HCT116 (cell line): ENCODE measurements around the gene CKS1B. TPM values are rescaled to one million over a fixed set of nuclear protein-coding genes. Genes with fewer than 3 reads are reported as not detected.
A peak's percentile ranks its signal among the peaks of the same experiment; 100 is the strongest.

Experiments
- ATAC-seq: fragments of 200-7000 bp; cut with Tn5 transposase; 2 replicates; pipeline ENCODE4 v1.9.1; 2020; ENCODE audit warnings: mild to moderate bottlenecking, moderate library complexity
- BruUV-seq: library from RNA; stranded (reverse); fragments of 400-500 nt; replicated peaks from 2 replicates; lab custom pipeline; 2021; lab: Mats Ljungman, UMichigan
- CTCF ChIA-PET: fragments of 300-600 bp; sonication (Branson Sonifier 250); formaldehyde crosslinking; loops from one replicate; lab custom pipeline; 2021; ENCODE audit warnings: antibody characterized with exemption; lab: Charles Lee
- POLR2A ChIA-PET: fragments of 300-600, 350-600 bp; sonication (Branson Sonifier 250); formaldehyde crosslinking; loops from one replicate; lab custom pipeline; 2021; ENCODE audit warnings: antibody characterized with exemption; lab: Charles Lee
- RAD21 ChIA-PET, 2 experiments: fragments of 300-600 bp; sonication (Branson Sonifier 250); formaldehyde crosslinking; loops; one replicate each; lab custom pipeline; 2023; ENCODE audit warnings: low total read pairs in 2 of 2; ENCODE audit not compliant: uncharacterized antibody in 2 of 2, unreplicated experiment in 2 of 2, low non-redundant PET in 1 of 2; lab: Charles Lee
- DNase-seq: peaks from one replicate; pipeline ENCODE4 v3.0.0-alpha.2; 2010; ENCODE audit warnings: low read depth, low spot score
- H2AFZ ChIP-seq: fragments of 200-600 bp; shearing (Covaris generic), sonication (generic); 2 replicates; pipeline ENCODE4 v1.6.1; 2017; ENCODE audit warnings: low read depth, mixed run types, mixed read lengths, antibody characterized with exemption, low read length; ENCODE audit not compliant: poor library complexity, severe bottlenecking
- H3K27ac ChIP-seq: 2 replicates; pipeline ENCODE4 v1.5.1; 2012; ENCODE audit warnings: low read depth, low read length
- H3K27me3 ChIP-seq: fragments of 200-600 bp; sonication (generic); 2 replicates; pipeline ENCODE4 v1.6.1; 2016; ENCODE audit warnings: mixed run types, low read length, mixed read lengths; ENCODE audit not compliant: insufficient read depth
- H3K36me3 ChIP-seq, 2 experiments: fragments of 200-500 bp in 1 of 2; fragments of 200-600 bp in 1 of 2; sonication (Bioruptor generic) in 1 of 2; sonication (generic) in 1 of 2; 2 replicates each; pipeline versions ENCODE4 v1.5.1 to v1.6.1; 2014 to 2016; ENCODE audit warnings: low read length in 2 of 2, inconsistent platforms in 1 of 2, mixed read lengths in 1 of 2, mixed run types in 1 of 2; ENCODE audit not compliant: insufficient read depth in 2 of 2, control insufficient read depth in 1 of 2
- H3K4me1 ChIP-seq, 2 experiments: fragments of 200-600 bp in 1 of 2; sonication (generic) in 1 of 2; 2 replicates each; pipeline versions ENCODE4 v1.5.1 to v1.6.1; 2012 to 2017; ENCODE audit warnings: low read length in 2 of 2, inconsistent platforms in 1 of 2, mild to moderate bottlenecking in 1 of 2, mixed read lengths in 1 of 2, mixed run types in 1 of 2, moderate library complexity in 1 of 2; ENCODE audit not compliant: insufficient read depth in 2 of 2, control insufficient read depth in 1 of 2
- H3K4me2 ChIP-seq: fragments of 200-600 bp; sonication (generic); 2 replicates; pipeline ENCODE4 v1.6.1; 2017; ENCODE audit warnings: mixed run types, low read length, mixed read lengths
- H3K4me3 ChIP-seq, 2 experiments: fragments of 200-600 bp in 1 of 2; sonication (generic) in 1 of 2; replicated peaks in 1 of 2; 2 replicates each; pipeline ENCODE4 v1.5.1; 2011 to 2016; ENCODE audit warnings: low read length in 2 of 2, control low read depth in 1 of 2, low read depth in 1 of 2, mild to moderate bottlenecking in 1 of 2, mixed read lengths in 1 of 2, mixed run types in 1 of 2
- H3K79me2 ChIP-seq: fragments of 200-600 bp; sonication (generic); 2 replicates; pipeline ENCODE4 v1.6.1; 2017; ENCODE audit warnings: mild to moderate bottlenecking, mixed run types, low read length, moderate library complexity, mixed read lengths; ENCODE audit not compliant: insufficient read depth
- H3K9ac ChIP-seq: fragments of 200-600 bp; sonication (generic); 2 replicates; pipeline ENCODE4 v1.6.1; 2016; ENCODE audit warnings: low read length, mixed read lengths
- H3K9me2 ChIP-seq: fragments of 200-600 bp; sonication (generic), shearing (Covaris generic); 2 replicates; pipeline ENCODE4 v1.6.1; 2017; ENCODE audit warnings: mixed run types, mild to moderate bottlenecking, moderate library complexity; ENCODE audit not compliant: insufficient read depth
- H3K9me3 ChIP-seq, 2 experiments: fragments of 200-500 bp in 1 of 2; fragments of 200-600 bp in 1 of 2; sonication (Bioruptor generic) in 1 of 2; sonication (generic) in 1 of 2; 2 replicates each; pipeline ENCODE4 v1.6.1; 2014 to 2017; ENCODE audit warnings: low read length in 2 of 2, mixed read lengths in 2 of 2, inconsistent platforms in 1 of 2, low read depth in 1 of 2, mild to moderate bottlenecking in 1 of 2, mixed run types in 1 of 2, moderate library complexity in 1 of 2; ENCODE audit not compliant: control insufficient read depth in 1 of 2, insufficient read depth in 1 of 2
- H4K20me1 ChIP-seq: fragments of 200-600 bp; sonication (generic), shearing (Covaris generic); 2 replicates; pipeline ENCODE4 v1.6.1; 2017; ENCODE audit warnings: mixed run types, mild to moderate bottlenecking, moderate library complexity; ENCODE audit not compliant: insufficient read depth
- EZH2 ChIP-seq: fragments of 200-600 bp; sonication (generic); IDR thresholded peaks from 2 replicates; pipeline ENCODE4 v1.6.1; 2017; ENCODE audit warnings: antibody characterized with exemption, mixed run types
- EZH2phosphoT487 ChIP-seq: fragments of 200-600 bp; IDR thresholded peaks from 2 replicates; pipeline ENCODE4 v1.6.1; 2018; ENCODE audit warnings: antibody characterized with exemption, borderline replicate concordance
- POLR2A ChIP-seq: IDR thresholded peaks from 2 replicates; pipeline ENCODE4 v1.7.0; 2011; ENCODE audit warnings: borderline replicate concordance; ENCODE audit not compliant: insufficient read depth, insufficient read length; ENCODE audit errors: extremely low read depth
- RAD21 ChIP-seq: IDR thresholded peaks from 2 replicates; pipeline ENCODE4 v1.6.1; 2012; ENCODE audit warnings: low read depth, mild to moderate bottlenecking
- SIN3A ChIP-seq: IDR thresholded peaks from 2 replicates; pipeline ENCODE4 v1.6.1; 2012; ENCODE audit warnings: low read depth
- SP1 ChIP-seq: IDR thresholded peaks from 2 replicates; pipeline ENCODE4 v1.6.1; 2012; ENCODE audit warnings: low read depth
- ZNF274 ChIP-seq: fragments of 200-500 bp; sonication (Bioruptor generic); IDR thresholded peaks from 2 replicates; pipeline ENCODE4 v1.6.1; 2014; ENCODE audit warnings: mild to moderate bottlenecking, low read depth, low read length, inconsistent platforms
- intact Hi-C: fragments of 100-400 bp; cut with micrococcal nuclease; formaldehyde crosslinking; loops from 2 replicates; pipeline ENCODE4 v1.10.0; 2022
- total RNA-seq: library from RNA; stranded (reverse); gene quantifications from one replicate; pipeline ENCODE4 v1.2.1, GENCODE V29; 2021; ENCODE audit not compliant: unreplicated experiment
- TF ChIP-seq, protein P1 (sequence below), 3 experiments: fragments of 200-600 bp in 1 of 3; sonication (generic) in 1 of 3; IDR thresholded peaks in 2 of 3; conservative IDR thresholded peaks in 1 of 3; 2 replicates each; pipeline ENCODE4 v1.5.1; 2012 to 2017; ENCODE audit warnings: low read depth in 2 of 3, low read length in 2 of 3, antibody characterized with exemption in 1 of 3, borderline replicate concordance in 1 of 3, control low read depth in 1 of 3, mild to moderate bottlenecking in 1 of 3, mixed read lengths in 1 of 3, mixed run types in 1 of 3, moderate library complexity in 1 of 3; ENCODE audit not compliant: insufficient read depth in 1 of 3
- TF ChIP-seq, protein P2 (sequence below): IDR thresholded peaks from 2 replicates; pipeline ENCODE4 v1.6.1; 2011; ENCODE audit warnings: mild to moderate bottlenecking, low read length, moderate library complexity; ENCODE audit not compliant: insufficient replicate concordance; ENCODE audit errors: extremely low read depth

The CKS1B gene
- total RNA-seq, 1 experiment from 2014 or later, result 229 TPM

DNA sequence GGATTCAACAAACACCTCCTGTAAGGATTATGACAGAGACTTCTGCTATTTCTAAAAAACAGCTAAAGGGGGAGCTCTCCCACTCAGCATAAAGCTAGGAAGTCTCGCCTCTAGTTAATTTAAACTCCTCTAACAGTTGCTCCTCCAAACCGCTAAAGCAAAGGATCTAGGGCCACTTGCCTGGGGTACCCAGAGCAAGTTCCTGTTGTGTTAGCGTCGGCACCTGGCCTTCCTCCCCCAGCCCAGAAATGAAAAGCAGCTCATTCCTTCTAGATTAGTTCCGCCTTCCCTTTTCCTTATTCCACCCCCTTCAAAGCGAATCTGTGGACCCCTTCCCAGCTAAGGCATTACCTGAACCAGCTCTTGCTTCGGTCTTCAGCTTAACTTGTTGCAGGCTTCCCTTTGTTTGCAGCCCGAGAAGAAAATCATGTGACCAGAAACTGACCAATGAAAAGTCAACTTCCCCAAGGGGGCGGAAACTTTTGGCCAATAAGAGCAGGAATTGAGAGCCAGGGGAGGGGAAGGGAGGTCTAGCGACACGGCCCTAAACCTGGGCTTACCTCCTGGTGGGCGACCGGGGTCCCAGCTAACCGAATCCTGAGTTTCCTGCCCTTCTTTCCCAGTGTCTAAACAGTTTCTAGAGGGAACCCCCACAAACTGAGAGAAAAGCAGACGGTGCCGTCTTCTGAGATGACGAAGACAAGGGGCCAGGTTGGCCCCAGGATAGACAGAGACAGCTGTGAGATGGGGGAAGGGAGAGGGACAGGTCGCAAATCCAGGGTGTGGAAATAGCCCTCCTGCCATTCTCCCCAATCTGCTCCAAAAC lies 18.6 kb upstream of the CKS1B start, which contains the start of gene PBXIP1:
Gene PBXIP1, minus strand, starts transcription at position 382 of the 826 bp plus-strand sequence. CDS start 2,378 bp downstream, outside the sequence.
- POLR2A ChIA-PET, result interaction anchor here (0.8 to 2.4 kb wide), 3 partner anchors 12 to 17 kb away, joined by 4 to 10 read pairs (median 9); partner anchors contain the start of gene SHC1
- CTCF ChIA-PET, result interaction anchor here (0.8 to 1.3 kb wide), 6 partner anchors 18 to 409 kb away, joined by 3 to 5 read pairs (median 4); partner anchors contain the start of gene ADAM15
- peak within 1 kb of the TSS; percentile 87 for H3K4me2 ChIP-seq
- H3K36me3 ChIP-seq, result peaks cover 3 to 13% of the 10 kb centered on the region in 2 experiments; a peak in 2 of 4 replicates
- H3K4me1 ChIP-seq, result peaks cover 18 to 40% of the 10 kb centered on the region in 2 experiments
- no peaks in the 10 kb centered on the region for H3K9me2 ChIP-seq
- intact Hi-C loops, result no loop called here
- H3K27me3 ChIP-seq, result no peaks in the 10 kb centered on the region
- peak; percentile 88 for ATAC-seq
- no TSS peak for BruUV-seq
- no peaks in the 10 kb centered on the region for H3K9me3 ChIP-seq
- H4K20me1 ChIP-seq, result no peaks in the 10 kb centered on the region
- H3K4me3 ChIP-seq, result peak within 1 kb of the TSS; percentile 60 to 62
- RAD21 ChIA-PET, result interaction anchor here in 1 of 2 experiments (1.0 kb wide), 1 partner anchor 95 kb away, joined by 4 read pairs; the partner anchor contains the start of gene ADAM15
- peak; percentile 28; the same call in 1 of the 2 replicates for TF ChIP-seq SIN3A
- TF ChIP-seq, protein P1, sequence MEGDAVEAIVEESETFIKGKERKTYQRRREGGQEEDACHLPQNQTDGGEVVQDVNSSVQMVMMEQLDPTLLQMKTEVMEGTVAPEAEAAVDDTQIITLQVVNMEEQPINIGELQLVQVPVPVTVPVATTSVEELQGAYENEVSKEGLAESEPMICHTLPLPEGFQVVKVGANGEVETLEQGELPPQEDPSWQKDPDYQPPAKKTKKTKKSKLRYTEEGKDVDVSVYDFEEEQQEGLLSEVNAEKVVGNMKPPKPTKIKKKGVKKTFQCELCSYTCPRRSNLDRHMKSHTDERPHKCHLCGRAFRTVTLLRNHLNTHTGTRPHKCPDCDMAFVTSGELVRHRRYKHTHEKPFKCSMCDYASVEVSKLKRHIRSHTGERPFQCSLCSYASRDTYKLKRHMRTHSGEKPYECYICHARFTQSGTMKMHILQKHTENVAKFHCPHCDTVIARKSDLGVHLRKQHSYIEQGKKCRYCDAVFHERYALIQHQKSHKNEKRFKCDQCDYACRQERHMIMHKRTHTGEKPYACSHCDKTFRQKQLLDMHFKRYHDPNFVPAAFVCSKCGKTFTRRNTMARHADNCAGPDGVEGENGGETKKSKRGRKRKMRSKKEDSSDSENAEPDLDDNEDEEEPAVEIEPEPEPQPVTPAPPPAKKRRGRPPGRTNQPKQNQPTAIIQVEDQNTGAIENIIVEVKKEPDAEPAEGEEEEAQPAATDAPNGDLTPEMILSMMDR (IDR thresholded peaks at IDR 0.05 in 2 of 3, conservative IDR thresholded peaks at IDR 0.05 in 1 of 3; ENCODE audit: borderline replicate concordance in 1 of 3, insufficient read depth in 1 of 3, low read depth in 2 of 3, low read length in 2 of 3), result peak in 2 of 3 experiments; percentile 2 to 30; a peak in 2 of 6 replicates
- peak; percentile 30 for TF ChIP-seq POLR2A
- TF ChIP-seq RAD21, result peak; percentile 44
- TF ChIP-seq SP1, result peak; percentile 59
- TF ChIP-seq EZH2phosphoT487, result no peak
- TF ChIP-seq ZNF274, result no peak
- no peak for TF ChIP-seq EZH2
- TF ChIP-seq, protein P2, sequence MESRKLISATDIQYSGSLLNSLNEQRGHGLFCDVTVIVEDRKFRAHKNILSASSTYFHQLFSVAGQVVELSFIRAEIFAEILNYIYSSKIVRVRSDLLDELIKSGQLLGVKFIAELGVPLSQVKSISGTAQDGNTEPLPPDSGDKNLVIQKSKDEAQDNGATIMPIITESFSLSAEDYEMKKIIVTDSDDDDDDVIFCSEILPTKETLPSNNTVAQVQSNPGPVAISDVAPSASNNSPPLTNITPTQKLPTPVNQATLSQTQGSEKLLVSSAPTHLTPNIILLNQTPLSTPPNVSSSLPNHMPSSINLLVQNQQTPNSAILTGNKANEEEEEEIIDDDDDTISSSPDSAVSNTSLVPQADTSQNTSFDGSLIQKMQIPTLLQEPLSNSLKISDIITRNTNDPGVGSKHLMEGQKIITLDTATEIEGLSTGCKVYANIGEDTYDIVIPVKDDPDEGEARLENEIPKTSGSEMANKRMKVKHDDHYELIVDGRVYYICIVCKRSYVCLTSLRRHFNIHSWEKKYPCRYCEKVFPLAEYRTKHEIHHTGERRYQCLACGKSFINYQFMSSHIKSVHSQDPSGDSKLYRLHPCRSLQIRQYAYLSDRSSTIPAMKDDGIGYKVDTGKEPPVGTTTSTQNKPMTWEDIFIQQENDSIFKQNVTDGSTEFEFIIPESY, result no peak
- H3K27ac ChIP-seq, result peak within 1 kb of the TSS; percentile 5; the same call in 1 of the 2 replicates
- H2AFZ ChIP-seq, result no peak within 1 kb of the TSS
- peaks cover 9% of the 10 kb centered on the region for H3K79me2 ChIP-seq
- DNase-seq, result peak; percentile 80
- peak within 1 kb of the TSS; percentile 56 for H3K9ac ChIP-seq
